GM23338 (cell line): ENCODE measurements around the gene FBXO9. TPM values are rescaled to one million over a fixed set of nuclear protein-coding genes. Genes with fewer than 3 reads are reported as not detected.

Experiments
- ATAC-seq: fragments of 200-7000 bp; cut with Tn5 transposase; 3 replicates; pipeline ENCODE4 v1.9.1; 2020
- DNase-seq: peaks from one replicate; pipeline ENCODE4 v3.0.0-alpha.2; 2015; ENCODE audit warnings: low spot score
- H2AFZ ChIP-seq: fragments of 200-600 bp; sonication (generic); 2 replicates; pipeline ENCODE4 v1.8.0; 2016; ENCODE audit warnings: antibody characterized with exemption, mild to moderate bottlenecking, moderate library complexity
- H3F3A ChIP-seq: fragments of 200-600 bp; sonication (generic); replicated peaks from 2 replicates; pipeline ENCODE4 v1.8.0; 2017; ENCODE audit warnings: antibody characterized with exemption, mixed run types, low read depth
- H3K27ac ChIP-seq: fragments of 200-600 bp; sonication (generic); 2 replicates; pipeline ENCODE4 v1.6.1; 2016; ENCODE audit warnings: low read depth
- H3K27me3 ChIP-seq: fragments of 200-600 bp; sonication (generic); 2 replicates; pipeline ENCODE4 v1.8.0; 2016; ENCODE audit warnings: mild to moderate bottlenecking, mixed run types, moderate library complexity; ENCODE audit not compliant: insufficient read depth
- H3K36me3 ChIP-seq: fragments of 200-600 bp; sonication (generic); 2 replicates; pipeline ENCODE4 v1.8.0; 2016; ENCODE audit warnings: mild to moderate bottlenecking; ENCODE audit not compliant: insufficient read depth
- H3K4me1 ChIP-seq: fragments of 200-600 bp; sonication (generic); 2 replicates; pipeline ENCODE4 v1.8.0; 2016; ENCODE audit warnings: mild to moderate bottlenecking, moderate library complexity; ENCODE audit not compliant: insufficient read depth
- H3K4me2 ChIP-seq: fragments of 200-600 bp; sonication (generic); 2 replicates; pipeline ENCODE4 v1.7.1; 2017; ENCODE audit warnings: mixed run types
- H3K4me3 ChIP-seq: fragments of 200-600 bp; sonication (generic); 2 replicates; pipeline ENCODE4 v1.6.1; 2016; ENCODE audit warnings: mixed run types
- H3K79me2 ChIP-seq: fragments of 200-600 bp; sonication (generic); replicated peaks from 2 replicates; pipeline ENCODE4 v1.8.0; 2017; ENCODE audit warnings: mild to moderate bottlenecking; ENCODE audit not compliant: insufficient read depth
- H3K9me2 ChIP-seq: fragments of 200-600 bp; sonication (generic); 2 replicates; pipeline ENCODE4 v1.8.0; 2017; ENCODE audit not compliant: insufficient read depth
- H4K20me1 ChIP-seq: fragments of 200-600 bp; sonication (generic); replicated peaks from 2 replicates; pipeline ENCODE4 v1.8.0; 2017; ENCODE audit warnings: mild to moderate bottlenecking; ENCODE audit not compliant: insufficient read depth
- H3K27ac Mint-ChIP-seq: 2 replicates; pipeline ENCODE4 v1.8.0; 2020; ENCODE audit warnings: inconsistent platforms, mild to moderate bottlenecking, moderate library complexity, mixed read lengths
- H3K27me3 Mint-ChIP-seq: 3 replicates; pipeline ENCODE4 v1.8.0; 2022; ENCODE audit warnings: low read depth, mild to moderate bottlenecking, moderate library complexity, mixed read lengths, inconsistent platforms; ENCODE audit not compliant: insufficient read depth, poor library complexity
- H3K36me3 Mint-ChIP-seq: 3 replicates; pipeline ENCODE4 v1.8.0; 2021; ENCODE audit warnings: low read depth, mild to moderate bottlenecking, inconsistent platforms, moderate library complexity, mixed read lengths
- H3K4me1 Mint-ChIP-seq: 3 replicates; pipeline ENCODE4 v1.8.0; 2020; ENCODE audit warnings: mild to moderate bottlenecking, inconsistent platforms, mixed read lengths
- H3K4me3 Mint-ChIP-seq: 3 replicates; pipeline ENCODE4 v1.8.0; 2021; ENCODE audit warnings: moderate library complexity, mild to moderate bottlenecking, inconsistent platforms, mixed read lengths
- H3K9me3 Mint-ChIP-seq: 3 replicates; pipeline ENCODE4 v1.8.0; 2020; ENCODE audit warnings: moderate library complexity, mild to moderate bottlenecking, inconsistent platforms, mixed read lengths
- EZH2phosphoT487 ChIP-seq: fragments of 200-600 bp; sonication (generic); IDR thresholded peaks from one replicate; pipeline ENCODE4 v1.8.1; 2018; ENCODE audit warnings: antibody characterized with exemption; ENCODE audit not compliant: unreplicated experiment
- JUNB ChIP-seq: IDR thresholded peaks from one replicate; pipeline ENCODE4 v1.6.1; 2016; ENCODE audit warnings: antibody characterized with exemption; ENCODE audit not compliant: unreplicated experiment
- STAT1 ChIP-seq: IDR thresholded peaks from one replicate; pipeline ENCODE4 v1.6.1; 2016; ENCODE audit warnings: antibody characterized with exemption; ENCODE audit not compliant: unreplicated experiment
- ZNF331 ChIP-seq: fragments of 250-450 bp; sonication (Bioruptor Pico); IDR thresholded peaks from 2 replicates; pipeline ENCODE4 v1.5.0; 2020; ENCODE audit warnings: low read depth, mild to moderate bottlenecking, moderate library complexity
- ZNF462 ChIP-seq: fragments of 250-450 bp; sonication (Bioruptor Pico); IDR thresholded peaks from 2 replicates; pipeline ENCODE4 v1.5.0; 2020; ENCODE audit warnings: mild to moderate bottlenecking, moderate library complexity
- polyA plus RNA-seq: library from polyadenylated mRNA; unstranded; fragments of >200 nt; fragmentation: Nextera tagmentation; extraction: Ambion mirVana; gene quantifications from 2 replicates; pipeline ENCODE4 v1.2.1, GENCODE V29; 2016
- total RNA-seq: library from RNA; depleted of rRNA; stranded (reverse); fragments of >200 nt; shearing (Covaris generic); gene quantifications from 2 replicates; pipeline ENCODE4 v1.2.3, GENCODE V29; 2014
- TF ChIP-seq, protein P1 (sequence below): IDR thresholded peaks from 2 replicates; pipeline ENCODE4 v1.6.1; 2016; ENCODE audit warnings: antibody characterized with exemption

The FBXO9 gene
- total and polyA plus RNA-seq, 2 experiments from 2014 or later = 29.8 to 32.8 TPM

DNA sequence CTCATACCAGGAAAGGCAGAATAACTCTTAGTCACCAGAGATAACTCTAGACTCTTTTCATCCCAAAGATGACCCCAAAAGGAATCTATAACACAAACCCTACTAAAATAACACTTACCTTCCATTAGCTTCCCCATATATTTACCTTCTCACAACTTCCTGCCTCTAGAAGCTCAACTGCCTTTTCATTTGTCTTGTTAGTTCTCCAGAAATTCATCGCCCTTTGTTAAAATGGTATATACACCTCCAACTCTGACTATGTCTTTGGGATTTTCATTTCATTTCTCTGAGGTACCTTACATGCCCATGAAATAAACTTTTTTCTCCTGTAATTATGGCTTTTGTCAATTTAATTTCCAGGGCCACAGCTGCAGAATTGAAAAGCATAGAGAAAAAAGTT lies 49.9 kb downstream of the FBXO9 start:
- H4K20me1 ChIP-seq = no peaks in the 10 kb centered on the region
- TF ChIP-seq ZNF331 (no peak), EZH2phosphoT487 (no peak), ZNF462 (no peak)
- 0 out of 3 replicates have a peak, but pooled peaks cover 6% of the 10 kb centered on the region for H3K9me3 Mint-ChIP-seq
- H2AFZ ChIP-seq = no peak overlapping the region
- H3K79me2 ChIP-seq = no peaks in the 10 kb centered on the region
- H3K4me1 Mint-ChIP-seq = peaks cover 17% of the 10 kb centered on the region
- H3K4me3 Mint-ChIP-seq = no peak overlapping the region
- H3K27me3 Mint-ChIP-seq = no peaks in the 10 kb centered on the region
- H3K36me3 Mint-ChIP-seq = no peaks in the 10 kb centered on the region
- no peaks in the 10 kb centered on the region for H3F3A ChIP-seq
- H3K4me1 ChIP-seq = peaks cover 13% of the 10 kb centered on the region
- ATAC-seq (no peak), DNase-seq (no peak)
- H3K9me2 ChIP-seq = no peaks in the 10 kb centered on the region; the same call in 1 of the 2 replicates
- H3K36me3 ChIP-seq = no peaks in the 10 kb centered on the region
- H3K27me3 ChIP-seq = no peaks in the 10 kb centered on the region
- no peak overlapping the region for H3K27ac Mint-ChIP-seq
- no peak overlapping the region for H3K4me2 ChIP-seq
- no peak overlapping the region for H3K27ac ChIP-seq
- H3K4me3 ChIP-seq = no peak overlapping the region

- Mint-ChIP-seq H3K4me1 (peaks cover 24% of the 10 kb centered on the region), H3K36me3 (no peaks in the 10 kb centered on the region), H3K9me3 (0 out of 3 replicates have a peak, but pooled peaks cover 6% of the 10 kb centered on the region), H3K27me3 (no peaks in the 10 kb centered on the region), H3K4me3 (no peak overlapping the region), H3K27ac (no peak overlapping the region)
- no peaks in the 10 kb centered on the region for H3F3A ChIP-seq
- no peak overlapping the region for H3K27ac ChIP-seq
- no peak overlapping the region for H3K4me2 ChIP-seq
- DNase-seq (no peak), ATAC-seq (no peak)
- H3K4me1 ChIP-seq = peaks cover 18% of the 10 kb centered on the region
- no peaks in the 10 kb centered on the region for H3K79me2 ChIP-seq
- H4K20me1 ChIP-seq = no peaks in the 10 kb centered on the region
- no peaks in the 10 kb centered on the region; the same call in 1 of the 2 replicates for H3K9me2 ChIP-seq
- no peak overlapping the region for H2AFZ ChIP-seq
- H3K4me3 ChIP-seq = no peak overlapping the region
- H3K27me3 ChIP-seq = no peaks in the 10 kb centered on the region
- H3K36me3 ChIP-seq = no peaks in the 10 kb centered on the region
- TF ChIP-seq STAT1 (no peak), EZH2phosphoT487 (no peak), ZNF331 (no peak), JUNB (no peak)
- TF ChIP-seq, protein P1, sequence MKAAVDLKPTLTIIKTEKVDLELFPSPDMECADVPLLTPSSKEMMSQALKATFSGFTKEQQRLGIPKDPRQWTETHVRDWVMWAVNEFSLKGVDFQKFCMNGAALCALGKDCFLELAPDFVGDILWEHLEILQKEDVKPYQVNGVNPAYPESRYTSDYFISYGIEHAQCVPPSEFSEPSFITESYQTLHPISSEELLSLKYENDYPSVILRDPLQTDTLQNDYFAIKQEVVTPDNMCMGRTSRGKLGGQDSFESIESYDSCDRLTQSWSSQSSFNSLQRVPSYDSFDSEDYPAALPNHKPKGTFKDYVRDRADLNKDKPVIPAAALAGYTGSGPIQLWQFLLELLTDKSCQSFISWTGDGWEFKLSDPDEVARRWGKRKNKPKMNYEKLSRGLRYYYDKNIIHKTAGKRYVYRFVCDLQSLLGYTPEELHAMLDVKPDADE = no peak
Measured at GRCh38 chr6:53115741-53116140, 50.5 kb downstream of the FBXO9 start.
